Ascending aorta (tissue), 2 donors: ENCODE data around the gene MRPS17. TPM values are rescaled to one million over a fixed set of nuclear protein-coding genes. Genes with fewer than 3 reads are reported as not detected.

ENCODE experiments used
- DNase-seq, 2 donors: peaks; one replicate each; pipeline ENCODE4 v3.0.0-alpha.2; 2019; ENCODE audit warnings: low spot score in 2 of 2
- H3K27ac ChIP-seq, 2 donors: fragments of 200-600 bp; sonication (generic); one replicate each; pipeline ENCODE4 v1.5.1; 2016 to 2017; ENCODE audit warnings: mild to moderate bottlenecking in 1 of 2
- H3K27me3 ChIP-seq: fragments of 200-600 bp; sonication (generic); one replicate; pipeline ENCODE4 v1.5.1; 2017
- H3K36me3 ChIP-seq, 2 donors: fragments of 200-600 bp; sonication (generic); one replicate each; pipeline ENCODE4 v1.5.1; 2016
- H3K4me1 ChIP-seq, 2 donors: fragments of 200-600 bp; sonication (generic); one replicate each; pipeline ENCODE4 v1.5.1; 2016 to 2017; ENCODE audit warnings: mild to moderate bottlenecking in 1 of 2
- H3K4me3 ChIP-seq, 2 donors: fragments of 200-600 bp; sonication (generic); one replicate each; pipeline ENCODE4 v1.5.1; 2016 to 2017; ENCODE audit warnings: mild to moderate bottlenecking in 1 of 2
- H3K9me3 ChIP-seq, 2 donors: fragments of 200-600 bp; sonication (generic); one replicate each; pipeline ENCODE4 v1.5.1; 2016
- CTCF ChIP-seq, 3 experiments: fragments of 200-600 bp in 2 of 3; fragments of 450-650 bp in 1 of 3; sonication (generic) in 2 of 3; IDR thresholded peaks; one replicate each; pipeline ENCODE4 v1.5.1; 2016 to 2019; ENCODE audit warnings: antibody characterized with exemption in 3 of 3, mild to moderate bottlenecking in 1 of 3, moderate library complexity in 1 of 3
- intact Hi-C: fragments of 100-400 bp; cut with DNase I; formaldehyde crosslinking; loops from one replicate; pipeline ENCODE4 v1.15.1; 2023
- total RNA-seq: library from RNA; depleted of rRNA; stranded (reverse); fragments of >200 nt; gene quantifications from one replicate; pipeline ENCODE4 v1.1.0, GENCODE V29; 2016

The MRPS17 gene
- total RNA-seq, 1 donor from 2014 or later = 0.43 TPM

- Histone ChIP-seq H3K27ac (no peak overlapping the region), H3K27me3 (no peaks in the 10 kb centered on the region), H3K9me3 (no peaks in the 10 kb centered on the region), H3K36me3 (peaks cover 45 to 57% of the 10 kb centered on the region in 2 donors), H3K4me1 (no peaks in the 10 kb centered on the region), H3K4me3 (no peak overlapping the region)
- intact Hi-C loops = no loop called here
- no peak for TF ChIP-seq CTCF (IDR thresholded peaks at IDR 0.05)
- DNase-seq = no peak
These were observed 40.7 kb downstream of the MRPS17 start for GRCh38 chr7:55992346-55992745.

GRCh38 chr7:55996856-55997500 is 45.3 kb downstream of the MRPS17 start:
- no peaks in the 10 kb centered on the region for H3K4me1 ChIP-seq
- H3K4me3 ChIP-seq = no peak overlapping the region
- H3K9me3 ChIP-seq = no peaks in the 10 kb centered on the region
- no peaks in the 10 kb centered on the region for H3K27me3 ChIP-seq
- intact Hi-C loops = no loop called here
- no peak for DNase-seq
- H3K36me3 ChIP-seq = peaks cover 52 to 55% of the 10 kb centered on the region in 2 donors
- no peak for TF ChIP-seq CTCF (IDR thresholded peaks at IDR 0.05)
- no peak overlapping the region for H3K27ac ChIP-seq

GRCh38 chr7:56003749-56004148 is 52.1 kb downstream of the MRPS17 start:
- no peak for DNase-seq
- H3K4me3 ChIP-seq = no peak overlapping the region
- peaks cover 0 to 3% of the 10 kb centered on the region in 2 donors for H3K36me3 ChIP-seq
- no peak overlapping the region for H3K27ac ChIP-seq
- no peaks in the 10 kb centered on the region for H3K27me3 ChIP-seq
- no peaks in the 10 kb centered on the region for H3K4me1 ChIP-seq
- no peak for TF ChIP-seq CTCF (IDR thresholded peaks at IDR 0.05)
- intact Hi-C loops = no loop called here
- no peaks in the 10 kb centered on the region for H3K9me3 ChIP-seq

Other genes with a start within 250 kb of the MRPS17 start
- not detected for gene SEPTIN14, start 89.1 kb upstream of the MRPS17 start, total RNA-seq
- 4.5 TPM for gene ZNF713, start 64.4 kb upstream of the MRPS17 start, total RNA-seq
- gene NIPSNAP2, start 12.7 kb downstream of the MRPS17 start, total RNA-seq = 33.3 TPM
- gene PSPH, start 99.6 kb downstream of the MRPS17 start, total RNA-seq = not detected
- 86.2 TPM for gene CCT6A, start 99.9 kb downstream of the MRPS17 start, total RNA-seq
- 74.6 TPM for gene SUMF2, start 112.4 kb downstream of the MRPS17 start, total RNA-seq
- 1.1 TPM for gene PHKG1, start 141.1 kb downstream of the MRPS17 start, total RNA-seq
- 323 TPM for gene CHCHD2, start 154.6 kb downstream of the MRPS17 start, total RNA-seq
- gene NUPR2, start 164.5 kb downstream of the MRPS17 start, total RNA-seq = not detected